ENCODE measurements around the gene SND1. TPM values are rescaled to one million over a fixed set of nuclear protein-coding genes. Genes with fewer than 3 reads are reported as not detected.

Gene SND1
- total and polyA plus RNA-seq, 7 experiments from 2014 or later, result 68.6 to 253 (median 137) TPM

GRCh38 chr7:128139406-128139805, 487.4 kb downstream of the SND1 start:
- peaks cover 5 to 67% (median 20%) of the 10 kb centered on the region in 5 donors for H3K27me3 Mint-ChIP-seq
- no peak overlapping the region for H3K4me3 Mint-ChIP-seq
- ChIA-PET POLR2A (no interaction called here), CTCF (no interaction called here)
- peaks cover 0 to 7% (median 4%) of the 10 kb centered on the region in 5 donors for H3K36me3 Mint-ChIP-seq
- no peak for ATAC-seq
- H3K4me1 Mint-ChIP-seq, result peaks cover 8 to 23% (median 10%) of the 10 kb centered on the region in 7 donors
- peaks cover 5 to 11% of the 10 kb centered on the region in 2 donors for H3K4me1 ChIP-seq (ENCODE audit: control insufficient read depth in 2 of 2, insufficient read depth in 2 of 2, low read length in 2 of 2)
- H3K9me3 Mint-ChIP-seq, result peaks cover 0 to 12% (median 6%) of the 10 kb centered on the region in 11 donors
- intact Hi-C loops (cut with micrococcal nuclease), result loop anchor here in 1 of 2 donors (5.0 to 10.0 kb wide), 2 partner anchors 282 to 555 kb away; partner anchors contain the start of genes ARF5 and GCC1
- H3K4me3 ChIP-seq (ENCODE audit: low read length), result no peak overlapping the region
- no peak for DNase-seq
- H3K9me3 ChIP-seq (ENCODE audit: control insufficient read depth in 2 of 3, low read length in 3 of 3), result no peaks in the 10 kb centered on the region
- no peak overlapping the region for H3K27ac Mint-ChIP-seq
- H3K27me3 ChIP-seq (ENCODE audit: control insufficient read depth in 2 of 2, insufficient read depth in 2 of 2, low read length in 2 of 2), result no peaks in the 10 kb centered on the region
- no peak overlapping the region for H3K27ac ChIP-seq (ENCODE audit: low read depth, low read length)
- H3K36me3 ChIP-seq (ENCODE audit: control insufficient read depth in 2 of 3, insufficient read depth in 3 of 3, low read length in 3 of 3), result no peaks in the 10 kb centered on the region

- Mint-ChIP-seq H3K36me3 (peaks cover 0 to 7% (median 4%) of the 10 kb centered on the region in 5 donors), H3K4me3 (no peak overlapping the region), H3K27ac (no peak overlapping the region), H3K9me3 (peaks cover 0 to 11% (median 6%) of the 10 kb centered on the region in 11 donors), H3K27me3 (peaks cover 0 to 61% (median 11%) of the 10 kb centered on the region in 5 donors), H3K4me1 (peaks cover 0 to 7% (median 0%) of the 10 kb centered on the region in 7 donors)
- POLR2A ChIA-PET, result no interaction called here
- no peak overlapping the region for H3K4me3 ChIP-seq (ENCODE audit: low read length)
- H3K27me3 ChIP-seq (ENCODE audit: control insufficient read depth in 2 of 2, insufficient read depth in 2 of 2, low read length in 2 of 2), result no peaks in the 10 kb centered on the region
- no peaks in the 10 kb centered on the region for H3K4me1 ChIP-seq (ENCODE audit: control insufficient read depth in 2 of 2, insufficient read depth in 2 of 2, low read length in 2 of 2)
- no peak overlapping the region for H3K27ac ChIP-seq (ENCODE audit: low read depth, low read length)
- H3K9me3 ChIP-seq (ENCODE audit: control insufficient read depth in 2 of 3, low read length in 3 of 3), result no peaks in the 10 kb centered on the region
- intact Hi-C loops (cut with micrococcal nuclease), result no loop called here
- ATAC-seq (no peak), DNase-seq (no peak)
- CTCF ChIA-PET, result no interaction called here
- no peaks in the 10 kb centered on the region for H3K36me3 ChIP-seq (ENCODE audit: control insufficient read depth in 2 of 3, insufficient read depth in 3 of 3, low read length in 3 of 3)
Measured at GRCh38 chr7:128141683-128142195, 489.7 kb downstream of the SND1 start.

Small RNA genes within 50 kb of the gene (microRNA-seq; reads per million reads assigned to microRNA genes)
- gene MIR593 (ENCODE audit: borderline microRNAs expressed), result not detected

Other genes starting within 250 kb of the SND1 start
- gene GCC1, start 66.6 kb upstream of the SND1 start, total RNA-seq, result 10 to 100 TPM; 19.6 to 31.3 (median 23.7) TPM
- gene GCC1, start 66.6 kb upstream of the SND1 start, polyA plus RNA-seq, result 10 to 100 TPM in 1 of 2 donors, 1 to 10 TPM in 1; 9.3 to 21.1 TPM
- gene ARF5, start 63.8 kb upstream of the SND1 start, total RNA-seq, result 100 to 1,000 TPM in 2 of 5 experiments, 10 to 100 TPM in 3; 74.6 to 113 (median 78.8) TPM
- gene ARF5, start 63.8 kb upstream of the SND1 start, polyA plus RNA-seq, result 100 to 1,000 TPM; 144 to 158 TPM
- gene FSCN3, start 58.5 kb upstream of the SND1 start, total RNA-seq, result 1 to 10 TPM; 1.4 to 6.1 (median 5.0) TPM
- gene FSCN3, start 58.5 kb upstream of the SND1 start, polyA plus RNA-seq, result under 1 TPM; 0.37 to 0.47 TPM
- not detected for gene PAX4, start 34.1 kb upstream of the SND1 start, total RNA-seq
- gene PAX4, start 34.1 kb upstream of the SND1 start, polyA plus RNA-seq, result not detected